GM19238 (cell line): Measurements from ENCODE around the gene NR5A1.

Experiments used
- DNase-seq: peaks from one replicate; pipeline ENCODE4 v3.0.0; 2011; ENCODE audit warnings: low spot score; ENCODE audit not compliant: insufficient read length

NR5A1 gene

GRCh38 chr9:124458441-124458840, 48.8 kb downstream of the NR5A1 start:
- DNase-seq: no peak

DNA sequence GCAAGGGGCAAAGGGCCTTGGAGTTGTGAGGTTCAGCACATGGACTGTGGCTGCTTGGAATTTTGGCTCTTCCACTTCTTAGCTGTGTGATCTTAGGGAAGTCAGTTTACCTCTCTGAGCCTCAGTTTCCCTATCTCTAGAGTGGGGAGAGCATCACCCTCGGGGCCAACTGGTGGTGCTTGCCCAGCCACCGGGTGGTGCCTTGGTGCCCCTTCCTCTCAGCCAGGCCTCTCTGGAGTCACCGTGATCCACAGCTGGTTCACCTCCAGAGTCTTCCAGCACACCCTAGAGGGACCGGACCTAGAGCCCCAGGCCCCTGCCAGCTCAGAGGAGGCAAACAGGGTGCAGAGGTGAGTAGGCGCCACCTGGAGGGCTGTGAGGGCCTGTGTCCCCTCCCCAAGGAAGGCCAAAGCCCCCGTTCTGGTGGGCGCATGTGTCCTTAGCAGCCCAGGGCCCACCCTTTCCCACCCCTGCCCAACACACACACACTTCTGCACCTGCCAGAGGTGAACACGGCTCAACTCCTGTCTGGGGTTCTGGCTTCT, 49.2 kb downstream of the NR5A1 start:
- no peak for DNase-seq

DNA sequence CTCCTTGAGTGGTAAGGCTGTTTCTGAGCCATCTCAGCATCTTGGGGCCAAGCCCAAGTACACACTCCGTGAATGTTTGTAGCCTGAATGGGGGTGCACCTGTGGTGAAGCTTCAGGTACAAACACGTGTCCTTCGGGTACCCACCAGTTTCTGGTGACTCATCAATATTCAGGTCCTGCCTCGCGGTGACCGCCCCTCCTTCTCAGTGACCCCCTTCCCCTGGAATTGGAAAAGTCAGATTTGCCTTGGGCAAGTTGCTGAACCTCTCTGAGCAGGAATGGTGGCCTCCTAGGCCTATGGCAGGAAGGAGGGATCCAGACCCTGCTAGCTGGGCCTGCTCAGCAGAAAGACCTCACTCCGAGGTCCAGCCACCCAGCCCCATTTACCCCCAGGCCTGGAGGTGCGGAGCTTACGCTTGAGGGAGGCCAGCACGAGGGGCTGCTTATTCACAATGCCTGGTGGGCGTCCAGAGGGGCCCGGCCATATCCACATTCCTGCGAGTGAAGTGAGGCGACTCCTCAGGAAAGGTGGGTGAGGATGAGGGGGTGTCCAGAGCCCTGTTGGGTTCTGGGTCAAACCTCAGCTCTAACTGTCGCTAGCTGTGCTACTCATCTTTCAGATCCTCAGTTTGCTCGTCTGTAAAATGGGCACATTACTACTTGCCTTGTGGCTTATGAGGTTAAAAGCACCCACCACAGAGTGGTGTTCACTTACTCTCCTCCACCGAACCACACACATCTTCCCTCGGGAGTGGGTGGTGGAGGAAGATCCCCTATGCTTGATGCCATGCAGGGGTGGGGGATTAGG, 49.9 kb downstream of the NR5A1 start:
- no peak for DNase-seq

DNA sequence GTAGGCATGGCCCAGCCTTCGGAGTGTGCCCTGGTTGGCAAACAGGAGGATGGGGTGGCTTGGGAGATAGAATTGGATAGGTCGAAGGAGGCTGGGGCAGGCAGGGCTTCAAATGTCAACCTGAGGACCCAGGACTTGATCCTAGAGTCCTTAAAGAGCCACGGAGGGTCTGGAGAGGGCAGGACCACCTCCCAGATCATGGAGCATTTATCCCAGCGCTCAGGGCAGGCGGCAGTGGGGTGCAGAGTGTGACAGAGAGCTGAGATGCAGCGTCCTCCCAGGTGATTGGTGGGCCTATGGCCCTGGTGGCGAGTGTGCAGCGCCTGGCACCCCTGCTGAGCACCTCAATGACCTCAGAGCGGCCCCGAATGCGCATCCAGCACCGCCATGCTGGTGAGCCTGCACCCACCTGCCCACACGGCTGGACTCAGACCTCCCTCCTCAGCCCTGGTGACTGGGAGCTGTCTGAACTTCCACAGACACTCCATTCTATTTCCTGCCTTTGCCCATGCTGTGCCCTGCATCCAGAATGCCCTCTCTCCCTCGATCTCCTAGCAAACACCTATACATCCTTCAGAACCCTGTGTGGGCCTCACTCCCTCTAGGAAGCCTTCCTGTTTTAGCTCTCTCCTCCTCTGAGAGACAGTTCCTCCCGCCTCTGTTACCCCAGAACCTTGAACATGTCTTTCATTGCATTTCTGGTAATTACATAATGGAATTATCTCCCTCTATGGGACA, 50.7 kb downstream of the NR5A1 start:
- DNase-seq: peak; percentile 0

DNA sequence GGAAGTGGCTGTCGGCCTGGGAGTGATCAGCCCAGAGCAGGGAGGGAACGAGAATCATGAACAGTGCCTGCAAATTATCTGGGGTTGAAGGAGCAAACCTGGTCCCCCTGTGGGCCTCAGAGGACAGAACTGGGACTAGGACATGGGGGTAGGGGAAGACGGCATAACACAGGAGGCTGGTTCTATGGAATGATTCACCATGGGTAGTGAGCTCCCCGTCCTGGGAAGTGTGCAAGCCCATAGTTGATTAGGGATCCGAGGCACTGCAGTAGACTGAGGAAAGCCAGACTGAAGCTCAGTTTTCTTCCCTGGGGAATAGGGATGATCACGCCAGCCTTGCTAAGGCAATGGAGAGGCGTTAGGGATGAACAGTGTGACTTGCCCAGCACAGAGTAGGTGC, 51.4 kb downstream of the NR5A1 start:
- peak; percentile 0 for DNase-seq

DNA sequence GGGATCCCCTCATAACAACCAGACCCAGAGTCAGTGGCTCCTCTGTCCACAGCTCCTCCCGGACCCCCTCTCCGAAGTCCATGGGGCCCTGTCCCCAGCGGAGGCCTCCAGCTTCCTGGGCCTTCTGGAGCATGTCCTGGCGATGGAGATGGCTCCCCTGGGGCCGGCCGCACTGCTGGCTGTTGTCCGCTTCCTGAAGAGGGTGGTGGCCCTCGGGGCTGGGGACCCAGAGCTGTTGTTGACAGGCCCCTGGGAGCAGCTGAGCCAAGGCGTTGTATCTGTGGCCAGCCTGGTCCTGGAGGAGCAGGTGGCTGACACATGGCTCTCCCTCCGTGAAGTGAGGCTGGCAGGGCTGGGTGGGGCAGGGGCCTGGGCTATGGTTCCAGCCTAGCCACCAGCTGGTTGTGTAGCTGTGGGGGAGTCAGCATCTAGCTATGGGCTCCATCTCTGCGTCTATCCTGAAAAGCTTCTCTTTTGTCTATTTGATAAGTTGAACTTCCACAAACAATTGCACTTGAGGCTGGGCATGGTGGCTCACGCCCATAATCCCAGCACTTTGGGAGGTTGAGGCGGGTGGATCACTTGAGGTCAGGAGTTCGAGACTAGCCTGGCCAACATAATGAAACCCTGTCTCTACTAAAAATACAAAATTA, 52.3 kb downstream of the NR5A1 start:
- DNase-seq: peak; percentile 1

DNA sequence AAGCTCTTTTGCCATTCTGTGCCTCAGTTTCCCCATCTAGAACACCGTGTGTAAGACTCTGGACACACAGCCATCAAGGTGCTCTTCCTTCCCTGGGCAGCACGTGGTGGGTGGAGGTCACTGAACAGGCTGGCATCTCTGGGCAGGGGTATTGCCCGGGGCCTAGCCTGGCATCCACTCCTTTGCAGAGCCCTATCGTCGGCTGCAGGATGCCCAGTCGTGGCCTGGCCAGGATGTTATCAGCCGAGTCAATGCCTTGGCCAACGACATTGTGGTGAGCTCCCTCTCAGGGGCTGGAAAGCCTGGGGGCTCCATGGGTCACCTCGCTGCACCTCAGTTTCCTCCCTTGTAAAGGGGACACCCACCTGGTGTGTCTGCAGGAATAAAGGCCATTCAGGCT, 52.9 kb downstream of the NR5A1 start:
- DNase-seq: no peak

GRCh38 chr9:124453586-124454191, 53.5 kb downstream of the NR5A1 start:
- DNase-seq: peak; percentile 2

GRCh38 chr9:124452841-124453585, 54.2 kb downstream of the NR5A1 start:
- no peak for DNase-seq

- no peak for DNase-seq
Measured at GRCh38 chr9:124452326-124452725, 54.9 kb downstream of the NR5A1 start.

DNA sequence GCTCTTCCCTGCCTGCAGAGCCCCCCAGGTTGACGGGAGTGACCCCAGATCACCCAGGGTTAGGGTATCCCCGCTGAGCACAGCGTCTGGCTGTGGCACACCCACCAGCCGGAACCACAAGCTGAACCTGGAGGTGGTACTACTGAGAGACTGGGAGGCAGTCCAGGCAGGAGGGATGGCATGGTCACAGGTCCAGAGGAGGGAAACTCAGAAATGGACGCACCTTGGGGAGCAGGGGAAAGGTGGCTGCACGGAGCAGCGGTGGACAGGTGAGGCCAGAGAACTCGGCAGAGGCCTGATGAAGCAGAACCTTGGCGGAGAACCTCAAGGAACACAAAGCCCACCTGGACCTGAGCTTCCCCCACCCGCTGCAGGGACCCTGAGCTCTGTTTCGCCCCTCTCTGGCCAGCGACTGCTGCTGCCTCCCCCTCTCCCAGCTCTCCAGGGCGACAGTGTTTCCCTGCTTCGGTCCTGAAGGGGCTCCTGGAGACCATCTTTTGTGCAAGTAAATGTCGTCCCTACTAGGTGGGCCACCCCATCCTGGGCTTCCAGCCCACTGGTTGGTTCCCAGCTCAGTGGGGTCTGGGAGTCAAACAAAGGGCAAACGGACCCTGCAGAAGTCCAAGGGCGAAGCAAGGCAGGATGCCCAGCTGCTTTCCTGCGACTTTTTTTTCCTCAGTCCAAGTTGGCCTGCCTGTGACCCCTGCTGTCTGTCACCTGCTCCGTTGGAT, 56.1 kb downstream of the NR5A1 start:
- DNase-seq: no peak

DNA sequence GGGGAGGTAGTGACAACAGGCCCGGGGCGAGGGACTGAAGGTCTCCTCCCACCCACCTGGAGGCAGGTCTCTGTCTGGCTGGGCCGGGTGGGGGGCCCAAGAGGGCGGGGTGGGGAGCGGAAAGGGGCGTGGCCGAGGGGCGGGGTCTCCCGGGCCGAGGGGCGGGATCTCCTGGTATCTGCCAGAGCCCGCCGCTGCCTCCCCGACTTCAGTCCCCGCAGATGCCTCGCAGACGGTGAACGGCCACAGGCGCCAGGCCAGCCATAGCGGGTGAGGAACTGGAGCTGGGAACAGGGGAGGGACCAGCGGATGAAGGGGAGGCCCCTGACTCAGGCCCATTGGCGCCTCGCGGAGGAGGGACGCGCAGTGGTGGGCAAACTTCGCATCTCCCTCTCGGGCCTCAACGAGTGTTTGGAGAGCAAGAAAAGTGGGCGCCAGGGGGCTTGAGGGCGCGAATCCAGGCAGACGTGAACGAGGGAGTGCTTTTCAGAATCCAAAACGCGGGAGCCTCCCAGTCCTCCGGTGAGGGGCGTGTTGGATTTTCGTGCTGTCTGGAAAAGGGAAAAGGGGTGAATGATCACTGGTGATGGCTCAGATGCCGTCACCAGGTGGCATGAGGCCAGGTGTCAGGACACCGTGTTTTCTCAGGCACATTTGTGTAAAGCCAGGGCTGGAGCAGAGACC, 56.8 kb downstream of the NR5A1 start, which contains the start of gene ADGRD2:
Gene ADGRD2 (plus strand): TSS at position 211 of the 684 bp plus-strand sequence. CDS start 1,216 bp downstream, outside the sequence.
- no peak for DNase-seq

- no peak for DNase-seq
Measured at GRCh38 chr9:124449381-124450151, 57.6 kb downstream of the NR5A1 start.

- DNase-seq: no peak
Measured at GRCh38 chr9:124448019-124448418, 59.2 kb downstream of the NR5A1 start.

- no peak for DNase-seq
Measured at GRCh38 chr9:124447297-124447661, 59.9 kb downstream of the NR5A1 start.

GRCh38 chr9:124444166-124444565, 63.0 kb downstream of the NR5A1 start:
- DNase-seq: no peak

- no peak for DNase-seq
Measured at GRCh38 chr9:124443625-124444024, 63.6 kb downstream of the NR5A1 start.

- DNase-seq: no peak
Measured at GRCh38 chr9:124442826-124443225, 64.4 kb downstream of the NR5A1 start.

GRCh38 chr9:124442379-124442778, 64.8 kb downstream of the NR5A1 start:
- DNase-seq: no peak
